IMR-90 (cell line): Measurements from ENCODE around the gene ITGA3. TPM values are rescaled to one million over a fixed set of nuclear protein-coding genes. Genes with fewer than 3 reads are reported as not detected.

ENCODE experiments used
- ATAC-seq: fragments of 200-7000 bp; cut with Tn5 transposase; 2 replicates; pipeline ENCODE4 v1.9.1; 2020; ENCODE audit warnings: low read depth, mild to moderate bottlenecking, moderate library complexity
- BruUV-seq: library from RNA; stranded (reverse); fragments of 400-500 nt; replicated peaks from 2 replicates; lab custom pipeline; 2021; lab: Mats Ljungman, UMichigan
- CTCF ChIA-PET: fragments of 300-600 bp; formaldehyde crosslinking; extraction: SDS; loops from one replicate; lab custom pipeline; 2021; ENCODE audit warnings: antibody characterized with exemption; lab: Yijun Ruan, JAX
- POLR2A ChIA-PET: fragments of 300-600 bp; sonication (Branson Sonifier 250); formaldehyde crosslinking; loops from one replicate; lab custom pipeline; 2022; ENCODE audit warnings: antibody characterized with exemption; ENCODE audit not compliant: unreplicated experiment; lab: Charles Lee
- DNase-seq: peaks from one replicate; pipeline ENCODE4 v3.0.0; 2013
- H2AFZ ChIP-seq: replicated peaks from 2 replicates; pipeline ENCODE3; 2013; ENCODE audit warnings: low read length, mild to moderate bottlenecking; ENCODE audit not compliant: poor library complexity
- H2AK5ac ChIP-seq: 2 replicates; pipeline ENCODE4 v1.6.1; 2013; ENCODE audit warnings: low read depth, low read length, inconsistent platforms
- H2AK9ac ChIP-seq: replicated peaks from 2 replicates; pipeline ENCODE3; 2013; ENCODE audit warnings: mild to moderate bottlenecking, low read depth, low read length, moderate library complexity; ENCODE audit not compliant: poor library complexity
- H2BK120ac ChIP-seq: 2 replicates; pipeline ENCODE4 v1.6.1; 2013; ENCODE audit warnings: low read depth, low read length, inconsistent platforms
- H2BK15ac ChIP-seq: 3 replicates; pipeline ENCODE4 v1.6.1; 2013; ENCODE audit warnings: low read depth, low read length, inconsistent platforms
- H2BK20ac ChIP-seq: 2 replicates; pipeline ENCODE4 v1.6.1; 2013; ENCODE audit warnings: low read depth, mild to moderate bottlenecking, inconsistent platforms, low read length, moderate library complexity
- H2BK5ac ChIP-seq: 2 replicates; pipeline ENCODE4 v1.6.1; 2013; ENCODE audit warnings: mild to moderate bottlenecking, low read depth, low read length, inconsistent platforms; ENCODE audit not compliant: poor library complexity, severe bottlenecking
- H3K14ac ChIP-seq: replicated peaks from 2 replicates; pipeline ENCODE4 v1.6.1; 2013; ENCODE audit warnings: low read depth, low read length, inconsistent platforms
- H3K18ac ChIP-seq: 2 replicates; pipeline ENCODE4 v1.6.1; 2013; ENCODE audit warnings: low read depth, low read length, control low read depth
- H3K23ac ChIP-seq: 2 replicates; pipeline ENCODE4 v1.6.1; 2013; ENCODE audit warnings: low read depth, low read length, inconsistent platforms
- H3K27ac ChIP-seq: 2 replicates; pipeline ENCODE4 v1.5.1; 2013; ENCODE audit warnings: mild to moderate bottlenecking, control low read depth, low read length; ENCODE audit not compliant: insufficient read depth
- H3K27me3 ChIP-seq: 2 replicates; pipeline ENCODE4 v1.6.1; 2013; ENCODE audit warnings: low read length; ENCODE audit not compliant: control insufficient read depth, insufficient read depth
- H3K36me3 ChIP-seq: 2 replicates; pipeline ENCODE4 v1.6.1; 2013; ENCODE audit warnings: low read length, mixed read lengths; ENCODE audit not compliant: control insufficient read depth, insufficient read depth
- H3K4ac ChIP-seq: 2 replicates; pipeline ENCODE4 v1.6.1; 2013; ENCODE audit warnings: low read depth, low read length, inconsistent platforms
- H3K4me1 ChIP-seq: 2 replicates; pipeline ENCODE4 v1.6.1; 2013; ENCODE audit warnings: low read length, mixed read lengths; ENCODE audit not compliant: control insufficient read depth, insufficient read depth
- H3K4me2 ChIP-seq: 2 replicates; pipeline ENCODE4 v1.6.1; 2013; ENCODE audit warnings: low read depth, mild to moderate bottlenecking, control low read depth, low read length, moderate library complexity
- H3K4me3 ChIP-seq: 2 replicates; pipeline ENCODE4 v1.5.1; 2013; ENCODE audit warnings: low read depth, mild to moderate bottlenecking, control low read depth, low read length, moderate library complexity; ENCODE audit not compliant: insufficient read depth
- H3K56ac ChIP-seq: 2 replicates; pipeline ENCODE4 v1.6.1; 2013; ENCODE audit warnings: low read length, inconsistent platforms; ENCODE audit not compliant: insufficient read depth; ENCODE audit errors: extremely low read depth
- H3K79me1 ChIP-seq, 2 experiments: 2 replicates each; pipeline ENCODE4 v1.6.1; 2013; ENCODE audit warnings: low read length in 2 of 2, inconsistent platforms in 1 of 2, low read depth in 1 of 2
- H3K9ac ChIP-seq: 2 replicates; pipeline ENCODE4 v1.6.1; 2013; ENCODE audit warnings: low read depth, low read length, control low read depth
- H3K9me1 ChIP-seq: 2 replicates; pipeline ENCODE4 v1.6.1; 2013; ENCODE audit warnings: low read length, inconsistent platforms; ENCODE audit not compliant: insufficient read depth
- H3K9me3 ChIP-seq: 2 replicates; pipeline ENCODE4 v1.6.1; 2013; ENCODE audit warnings: low read length; ENCODE audit not compliant: control insufficient read depth, insufficient read depth
- H4K20me1 ChIP-seq: 2 replicates; pipeline ENCODE4 v1.6.1; 2013; ENCODE audit warnings: low read length, inconsistent platforms; ENCODE audit not compliant: insufficient read depth
- H4K5ac ChIP-seq: 2 replicates; pipeline ENCODE4 v1.6.1; 2013; ENCODE audit warnings: mild to moderate bottlenecking, low read depth, low read length, control low read depth
- H4K8ac ChIP-seq, 2 experiments: 2 replicates each; pipeline ENCODE4 v1.6.1; 2013; ENCODE audit warnings: low read depth in 2 of 2, low read length in 2 of 2, control low read depth in 1 of 2, inconsistent platforms in 1 of 2
- H4K91ac ChIP-seq: 2 replicates; pipeline ENCODE4 v1.6.1; 2013; ENCODE audit warnings: low read depth, low read length, inconsistent platforms; ENCODE audit not compliant: insufficient read depth
- BHLHE40 ChIP-seq: fragments of 150-350 bp; IDR thresholded peaks from 2 replicates; pipeline ENCODE4 v1.6.1; 2016; ENCODE audit warnings: mild to moderate bottlenecking, low read depth, low read length
- CHD1 ChIP-seq: IDR thresholded peaks from 2 replicates; pipeline ENCODE4 v1.6.1; 2012; ENCODE audit warnings: low read depth, low read length, improper control_type of control experiment
- FOS ChIP-seq: fragments of 150-350 bp; IDR thresholded peaks from 2 replicates; pipeline ENCODE4 v1.6.1; 2016; ENCODE audit warnings: low read depth, low read length
- MAFK ChIP-seq: IDR thresholded peaks from 2 replicates; pipeline ENCODE4 v1.6.1; 2012; ENCODE audit warnings: low read depth, low read length, improper control_type of control experiment
- NFE2L2 ChIP-seq: fragments of 150-350 bp; IDR thresholded peaks from 2 replicates; pipeline ENCODE4 v1.6.1; 2016; ENCODE audit warnings: low read depth, mild to moderate bottlenecking, low read length
- WGBS, 2 experiments: methylation state at CpG; one replicate each; pipeline versions ENCODE4 v1.1.5 to v1.1.7; 2013; ENCODE audit warnings: missing lambda C conversion rate in 2 of 2; ENCODE audit not compliant: insufficient read length in 1 of 2; ENCODE audit errors: extremely low coverage in 2 of 2; 5-methylcytosine and 5-hydroxymethylcytosine counted together
- dilution Hi-C: fragments of 300-500 bp; cut with HindIII; formaldehyde crosslinking; loops from one replicate; pipeline ENCODE4 v1.14.3; 2018; ENCODE audit warnings: low sequenced_read_pairs; ENCODE audit not compliant: unreplicated experiment
- in situ Hi-C: fragments of 300-500 bp; cut with MboI; formaldehyde crosslinking; loops from 3 replicates; pipeline ENCODE4 v1.14.3; 2019; ENCODE audit warnings: low sequenced_read_pairs, inconsistent platforms, mixed read lengths
- intact Hi-C: fragments of 100-400 bp; cut with micrococcal nuclease; formaldehyde crosslinking; loops from 2 replicates; pipeline ENCODE4 v1.10.0; 2022
- polyA plus RNA-seq, 3 experiments: library from polyadenylated mRNA; depleted of rRNA; stranded (reverse); fragments of >200 nt; gene quantifications; 2 replicates each; pipeline ENCODE4 v1.2.3, GENCODE V29; 2012; ENCODE audit warnings: low replicate concordance in 1 of 3
- total RNA-seq: library from RNA; depleted of rRNA; stranded (reverse); fragments of >200 nt; gene quantifications from 2 replicates; pipeline ENCODE4 v1.2.3, GENCODE V29; 2012
- TF ChIP-seq, protein P1 (sequence below): conservative IDR thresholded peaks from 2 replicates; pipeline ENCODE4 v1.5.1; 2012; ENCODE audit warnings: mild to moderate bottlenecking, low read depth, low read length, improper control_type of control experiment

ITGA3 gene
- total and polyA plus RNA-seq, 2 of the 4 experiments (the other 2 are of a cell fraction): 78.0 to 202 TPM

DNA sequence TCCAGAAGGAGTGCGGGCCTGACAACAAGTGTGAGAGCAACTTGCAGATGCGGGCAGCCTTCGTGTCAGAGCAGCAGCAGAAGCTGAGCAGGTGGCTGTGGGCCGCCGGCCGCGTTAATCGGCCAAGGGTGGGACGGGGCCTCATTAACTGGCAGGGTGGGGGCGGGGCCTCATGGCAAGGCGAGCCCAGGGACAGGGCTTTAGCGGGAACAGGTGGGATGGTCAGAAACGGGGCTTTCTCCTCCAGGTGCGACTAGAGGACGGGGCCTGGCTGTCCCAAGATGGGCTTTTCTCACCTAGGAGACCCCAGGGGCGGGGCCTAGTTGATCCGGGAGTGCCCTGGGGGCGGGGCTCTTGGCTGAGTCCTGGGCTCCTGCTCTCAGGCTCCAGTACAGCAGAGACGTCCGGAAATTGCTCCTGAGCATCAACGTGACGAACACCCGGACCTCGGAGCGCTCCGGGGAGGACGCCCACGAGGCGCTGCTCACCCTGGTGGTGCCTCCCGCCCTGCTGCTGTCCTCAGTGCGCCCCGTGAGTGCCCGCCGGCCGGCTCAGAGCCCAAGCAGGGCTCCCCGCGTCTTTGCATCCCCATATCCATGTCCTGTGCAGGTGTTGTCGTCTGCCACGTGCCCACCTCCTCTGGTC, 20.8 kb downstream of the ITGA3 start:
- Histone ChIP-seq H2AK5ac (no peak overlapping the region), H3K14ac (no peak overlapping the region), H4K5ac (no peak overlapping the region), H4K8ac (no peak overlapping the region), H3K27ac (no peak overlapping the region), H2BK5ac (no peak overlapping the region), H3K36me3 (peaks cover 78% of the 10 kb centered on the region), H3K4me3 (no peak overlapping the region), H4K91ac (no peak overlapping the region), H3K9me1 (no peaks in the 10 kb centered on the region), H3K79me1 (peaks cover 14 to 54% of the 10 kb centered on the region in 2 experiments; a peak in 3 of 4 replicates), H3K23ac (no peak overlapping the region), H3K4me2 (no peak overlapping the region), H3K56ac (no peak overlapping the region), H2BK20ac (no peak overlapping the region), H3K18ac (no peak overlapping the region), H2AFZ (no peak overlapping the region), H3K27me3 (no peaks in the 10 kb centered on the region), H2BK120ac (no peak overlapping the region), H3K4me1 (no peaks in the 10 kb centered on the region), H3K9me3 (no peaks in the 10 kb centered on the region), H3K9ac (no peak overlapping the region), H4K20me1 (no peaks in the 10 kb centered on the region; the same call in none of the 2 replicates), H2AK9ac (no peak overlapping the region), H3K4ac (no peak overlapping the region), H2BK15ac (no peak overlapping the region)
- no TSS peak for BruUV-seq
- CTCF ChIA-PET: no interaction called here
- TF ChIP-seq MAFK (no peak), BHLHE40 (no peak), NFE2L2 (no peak), FOS (no peak), CHD1 (no peak)
- TF ChIP-seq, protein P1, sequence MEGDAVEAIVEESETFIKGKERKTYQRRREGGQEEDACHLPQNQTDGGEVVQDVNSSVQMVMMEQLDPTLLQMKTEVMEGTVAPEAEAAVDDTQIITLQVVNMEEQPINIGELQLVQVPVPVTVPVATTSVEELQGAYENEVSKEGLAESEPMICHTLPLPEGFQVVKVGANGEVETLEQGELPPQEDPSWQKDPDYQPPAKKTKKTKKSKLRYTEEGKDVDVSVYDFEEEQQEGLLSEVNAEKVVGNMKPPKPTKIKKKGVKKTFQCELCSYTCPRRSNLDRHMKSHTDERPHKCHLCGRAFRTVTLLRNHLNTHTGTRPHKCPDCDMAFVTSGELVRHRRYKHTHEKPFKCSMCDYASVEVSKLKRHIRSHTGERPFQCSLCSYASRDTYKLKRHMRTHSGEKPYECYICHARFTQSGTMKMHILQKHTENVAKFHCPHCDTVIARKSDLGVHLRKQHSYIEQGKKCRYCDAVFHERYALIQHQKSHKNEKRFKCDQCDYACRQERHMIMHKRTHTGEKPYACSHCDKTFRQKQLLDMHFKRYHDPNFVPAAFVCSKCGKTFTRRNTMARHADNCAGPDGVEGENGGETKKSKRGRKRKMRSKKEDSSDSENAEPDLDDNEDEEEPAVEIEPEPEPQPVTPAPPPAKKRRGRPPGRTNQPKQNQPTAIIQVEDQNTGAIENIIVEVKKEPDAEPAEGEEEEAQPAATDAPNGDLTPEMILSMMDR: no peak
- dilution Hi-C loops: no loop called here
- POLR2A ChIA-PET: no interaction called here
- in situ Hi-C loops: no loop called here
- intact Hi-C loops: no loop called here
- no peak for DNase-seq
- no peak for ATAC-seq
- WGBS, 2 experiments: 66% methylated on average over 37 of the region's 39 CpGs; no CpG with 5 or more reads in 1 of the 2 experiments
